ENCODE data around the gene SETD3. TPM values are rescaled to one million over a fixed set of nuclear protein-coding genes. Genes with fewer than 3 reads are reported as not detected.
A peak's percentile ranks its signal among the peaks of the same experiment; 100 is the strongest.

SETD3 gene
- polyA plus RNA-seq, 5 donors, result 39.0 to 43.4 (median 40.7) TPM

DNA sequence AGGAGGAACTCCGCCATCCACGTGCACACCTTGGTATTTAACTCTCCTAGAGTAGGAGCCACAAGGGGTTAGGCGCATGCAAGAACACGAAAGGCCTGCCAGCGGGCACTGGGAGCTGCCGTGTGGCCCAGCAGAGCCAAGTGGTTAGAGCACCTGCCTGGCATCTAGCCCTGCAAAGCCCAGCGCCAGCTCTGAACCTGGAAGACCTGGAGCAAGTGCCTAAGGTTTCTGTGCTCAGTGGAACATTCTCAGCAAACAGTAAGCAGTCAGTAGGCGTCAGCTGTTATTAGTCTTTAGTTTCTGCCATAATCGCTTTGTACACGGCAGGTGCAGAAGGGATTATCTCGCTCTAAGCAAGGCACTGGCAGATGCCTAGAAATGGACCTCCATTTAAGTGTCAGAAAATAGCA is 55.4 kb downstream of the SETD3 start:
- no peak for DNase-seq

- no peak for DNase-seq
Observed at GRCh38 chr14:99424306-99424877, 56.3 kb downstream of the SETD3 start.

GRCh38 chr14:99423434-99423833 is 57.2 kb downstream of the SETD3 start:
- DNase-seq, result no peak

DNA sequence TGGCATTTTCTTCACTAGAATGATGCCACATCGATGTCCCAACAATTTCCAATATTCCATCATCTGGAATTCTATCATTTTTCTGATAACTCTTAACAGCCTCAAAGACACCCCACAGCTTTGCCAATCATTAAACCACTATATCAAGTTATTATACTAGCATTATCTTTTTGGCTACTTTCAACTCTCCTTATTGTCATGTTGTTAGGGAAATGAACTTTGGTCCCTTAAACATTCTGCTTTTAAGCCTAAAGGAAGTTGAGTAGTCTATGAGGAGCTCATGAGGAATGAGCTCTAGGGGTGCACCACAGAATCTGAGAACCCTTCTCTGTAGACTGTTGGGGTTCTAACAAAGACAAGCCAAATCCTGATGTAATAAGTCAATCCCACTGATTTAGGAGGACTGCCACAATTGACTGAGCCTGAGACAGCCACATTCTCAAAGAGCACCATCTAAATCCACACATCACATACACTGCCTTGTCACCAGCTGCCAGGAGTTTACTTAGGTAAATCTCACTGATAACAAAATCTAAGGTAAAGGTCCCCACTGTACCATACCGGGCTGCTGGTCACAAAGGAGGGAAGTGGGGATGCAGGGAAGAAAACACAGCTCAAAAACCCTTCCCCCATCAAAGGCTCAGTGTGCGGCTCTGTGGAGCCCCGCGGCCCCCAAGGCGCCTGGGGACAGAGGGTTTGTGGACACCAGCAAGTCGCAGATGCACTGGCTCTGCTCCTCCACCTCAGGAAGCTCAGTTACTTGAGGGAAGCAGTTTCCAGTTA is 58.2 kb downstream of the SETD3 start:
- no peak for DNase-seq

GRCh38 chr14:99420711-99421110 is 59.9 kb downstream of the SETD3 start:
- no peak for DNase-seq

DNA sequence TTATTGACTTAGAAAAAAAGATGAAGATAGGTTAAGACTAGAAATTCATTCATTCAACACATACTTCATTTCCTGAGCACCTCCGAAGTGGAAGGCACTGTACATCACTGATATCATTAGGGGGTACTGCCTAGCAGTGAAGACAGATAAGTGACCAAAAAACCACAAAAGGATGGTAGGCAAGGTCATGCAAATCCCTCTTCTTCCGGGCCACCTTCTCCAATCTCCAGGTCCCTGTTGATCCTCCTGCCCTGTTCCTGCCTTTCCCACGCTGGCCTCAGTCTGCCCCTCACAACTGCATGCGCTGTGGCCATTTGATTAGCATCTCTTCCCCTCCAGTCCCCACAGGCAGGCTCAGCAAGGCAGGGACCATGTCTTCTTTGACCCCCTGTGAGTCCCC is 60.8 kb downstream of the SETD3 start:
- no peak for DNase-seq

DNA sequence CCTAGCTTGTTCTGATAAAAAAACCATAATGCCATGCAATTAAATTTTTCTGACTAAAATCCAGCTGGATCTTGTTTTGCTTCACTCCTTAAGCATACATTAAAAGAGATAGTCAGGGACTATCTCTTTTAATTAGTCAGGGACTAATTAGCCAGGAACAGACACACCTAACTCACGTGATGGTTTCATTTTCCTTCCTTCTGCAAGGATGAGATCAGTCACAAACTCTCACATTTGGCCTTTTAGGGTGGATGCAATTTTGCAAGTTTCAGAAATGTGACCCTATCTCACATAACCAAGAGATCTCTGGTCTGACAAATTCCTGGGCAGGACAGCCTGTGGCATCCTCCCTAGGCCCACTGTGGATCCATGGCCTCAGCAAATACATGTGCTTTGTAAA is 62.4 kb downstream of the SETD3 start:
- no peak for DNase-seq

GRCh38 chr14:99416909-99417308 is 63.8 kb downstream of the SETD3 start:
- DNase-seq, result no peak

GRCh38 chr14:99415496-99416281 is 65.0 kb downstream of the SETD3 start:
- peak; percentile 71 to 76 for DNase-seq

GRCh38 chr14:99413911-99414310 is 66.7 kb downstream of the SETD3 start:
- DNase-seq, result no peak

DNA sequence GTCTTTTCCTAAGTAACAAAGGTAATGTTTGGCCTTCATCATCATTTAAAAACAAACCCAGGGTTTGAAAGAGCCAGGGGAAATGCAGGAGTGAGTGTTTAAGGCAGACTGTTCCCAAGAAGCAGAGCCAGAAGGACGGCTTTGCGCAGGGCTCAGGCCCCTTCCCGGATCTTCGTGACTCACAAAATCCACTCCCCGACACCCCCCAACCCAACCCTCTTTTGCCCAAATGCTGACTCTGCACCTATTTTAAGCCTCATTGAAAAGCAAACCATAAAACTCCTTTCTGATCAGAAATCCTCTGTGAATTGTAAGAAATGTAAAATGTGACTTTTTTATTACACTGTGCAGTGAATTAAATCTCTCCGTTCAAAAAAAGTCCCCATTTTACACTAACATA is 67.5 kb downstream of the SETD3 start:
- DNase-seq, result no peak

DNA sequence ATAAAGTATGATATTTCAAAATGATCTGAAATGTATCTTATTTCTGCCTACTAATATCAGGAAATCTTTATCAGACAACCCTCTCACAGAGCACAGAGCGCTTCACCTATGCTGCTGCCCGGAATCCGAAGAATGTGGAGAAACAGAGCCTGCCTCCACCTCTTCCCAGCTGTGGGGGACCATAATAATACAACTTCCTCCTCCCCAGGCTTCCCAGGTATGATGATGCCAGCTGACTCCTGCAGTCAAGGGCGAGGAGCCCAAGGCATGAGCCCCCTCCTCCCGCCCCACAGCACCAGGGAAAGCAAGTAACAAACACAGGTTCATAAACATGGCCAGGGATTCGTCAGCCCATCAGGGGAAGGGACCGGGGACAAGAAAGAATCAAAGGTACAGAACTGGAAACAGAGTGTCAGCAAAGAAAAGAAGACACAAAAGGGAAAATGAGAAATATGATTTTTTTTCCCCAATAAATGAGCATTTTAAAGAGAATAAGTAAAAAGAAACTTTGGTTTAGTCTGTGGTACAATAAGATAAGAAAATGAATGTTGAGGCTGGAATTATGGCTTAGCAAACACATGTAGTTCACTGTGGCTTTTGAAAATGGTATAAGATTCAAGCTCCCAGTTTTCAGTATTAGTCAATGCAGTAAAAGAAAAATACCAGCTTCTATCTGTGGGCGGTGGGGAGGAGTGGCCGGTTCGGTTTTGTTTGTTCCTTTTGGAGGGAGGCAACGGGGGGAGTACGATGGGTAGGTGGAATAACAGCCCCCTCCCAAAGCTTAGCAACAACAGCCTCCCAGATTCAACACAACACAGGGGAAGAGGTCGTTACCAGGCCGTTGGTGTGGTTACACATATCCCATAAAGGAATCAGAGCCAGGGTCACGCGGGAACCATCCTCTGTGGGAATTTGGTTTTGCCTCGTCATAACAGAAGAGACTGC is 68.3 kb downstream of the SETD3 start:
- no peak for DNase-seq

GRCh38 chr14:99410019-99410418 is 70.6 kb downstream of the SETD3 start:
- DNase-seq, result no peak

DNA sequence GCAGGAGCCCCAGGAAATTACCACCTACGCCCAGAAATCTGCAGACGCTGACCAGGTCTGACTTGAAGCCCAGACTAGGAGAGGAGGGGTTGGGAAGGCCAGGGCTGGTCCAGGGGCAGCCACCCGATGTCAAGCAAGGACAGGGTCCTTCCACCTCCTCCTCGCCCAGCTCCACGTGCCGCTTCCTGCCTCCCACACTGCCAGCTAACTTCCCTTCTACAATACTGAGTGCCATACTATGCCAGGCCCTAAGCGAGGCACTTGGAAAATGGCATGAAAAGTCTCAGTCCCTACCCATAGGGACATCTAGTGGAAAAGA is 71.7 kb downstream of the SETD3 start:
- DNase-seq, result no peak

DNA sequence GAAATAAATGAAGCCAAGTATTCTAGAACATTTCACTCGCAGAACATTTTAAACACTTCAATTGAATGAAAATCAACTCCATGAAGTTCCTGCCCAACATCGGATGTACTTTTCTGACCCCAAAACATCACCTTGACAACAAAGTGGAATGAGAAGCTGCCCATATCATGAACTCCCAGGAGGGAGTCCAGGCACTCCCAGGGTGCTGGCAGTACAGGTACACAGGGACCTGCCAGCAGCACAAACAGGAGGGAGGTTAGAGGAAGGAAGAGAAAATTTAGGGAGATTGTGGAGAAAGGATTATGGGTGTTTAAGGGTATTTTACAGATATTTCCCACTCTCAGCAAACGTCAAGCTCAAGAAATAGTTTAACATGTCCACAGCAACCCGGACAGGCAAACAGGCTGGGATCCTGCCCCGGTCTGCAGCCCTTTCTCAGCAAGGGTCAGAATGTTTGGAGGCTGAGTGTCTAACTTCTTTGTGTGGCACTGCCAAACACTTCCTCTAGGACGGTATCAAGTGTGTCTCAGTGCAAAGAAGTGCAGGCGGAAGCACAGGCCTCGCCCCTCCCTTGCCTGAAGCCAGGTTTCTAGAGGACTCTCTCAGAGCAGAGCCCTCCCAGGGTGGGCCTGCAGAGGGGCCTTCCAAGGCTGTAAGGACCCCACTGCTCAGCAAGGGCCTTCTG is 72.2 kb downstream of the SETD3 start:
- no peak for DNase-seq

DNA sequence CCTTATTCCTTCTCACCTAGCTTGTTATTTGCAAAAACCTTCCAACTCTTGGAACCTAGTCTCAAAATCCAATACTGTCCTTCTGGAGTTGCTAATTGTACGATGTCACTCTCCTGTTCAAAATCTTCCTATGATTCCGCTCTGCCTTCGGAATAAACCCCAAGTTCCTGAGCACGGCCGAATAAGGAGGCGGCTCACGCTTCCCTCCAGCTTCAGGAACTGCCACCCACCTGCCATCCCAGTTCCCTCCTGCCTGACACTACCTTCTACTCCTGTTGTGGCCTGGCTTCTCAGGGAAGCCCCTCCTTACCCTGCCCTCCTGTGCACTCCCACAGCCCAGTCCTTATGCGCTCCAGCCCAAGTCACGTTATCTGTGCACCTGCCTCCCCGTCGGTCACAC is 73.2 kb downstream of the SETD3 start:
- no peak for DNase-seq

DNA sequence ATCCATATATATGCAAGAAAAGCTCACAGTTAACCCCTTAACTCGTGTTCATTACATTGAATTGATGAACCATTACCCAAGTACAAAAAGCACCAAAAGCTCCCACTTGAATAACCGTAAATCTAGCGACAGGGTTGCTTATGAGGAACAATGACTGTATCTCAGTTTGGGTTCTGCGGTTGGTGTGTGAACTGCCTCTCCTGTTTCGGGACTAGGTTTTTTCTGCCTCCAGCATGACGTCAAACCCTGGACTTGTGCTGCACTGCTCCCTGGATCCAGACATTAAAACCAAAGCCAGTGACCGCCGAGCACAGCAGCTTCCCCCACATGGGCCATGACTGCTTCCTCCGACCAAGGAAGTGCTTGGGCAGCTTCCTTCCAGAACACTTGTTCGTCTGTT is 77.7 kb downstream of the SETD3 start:
- DNase-seq, result no peak

DNA sequence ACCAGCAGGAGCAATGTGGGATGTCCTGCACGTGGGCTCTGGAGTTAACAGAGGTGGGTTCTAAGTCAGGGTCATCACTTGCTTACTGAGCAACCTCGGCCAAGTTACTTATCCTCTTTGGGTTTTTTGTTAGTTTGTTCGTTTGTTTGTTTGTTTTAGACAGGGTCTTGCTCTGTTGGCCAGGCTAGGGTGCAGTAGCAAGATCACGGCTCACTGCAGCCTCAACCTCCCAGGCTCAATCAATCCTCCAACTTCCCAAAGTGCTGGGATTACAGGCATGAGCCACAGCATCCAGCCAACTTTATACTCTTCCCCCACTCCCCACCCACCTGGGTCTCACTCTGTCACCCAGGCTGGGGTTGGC is 78.4 kb downstream of the SETD3 start:
- DNase-seq, result no peak

GRCh38 chr14:99401621-99402284 is 78.9 kb downstream of the SETD3 start:
- no peak for DNase-seq

- DNase-seq, result no peak
Observed at GRCh38 chr14:99401211-99401610, 79.4 kb downstream of the SETD3 start.

- DNase-seq, result no peak
Observed at GRCh38 chr14:99397698-99398097, 83.0 kb downstream of the SETD3 start.
